HG02623 (cell line): Measurements from ENCODE around the gene SPINDOC.

Experiments used
- ATAC-seq: cut with Tn5 transposase; IDR thresholded peaks from one replicate; pipeline ENCODE4 v1.9.1; 2021; ENCODE audit warnings: moderate library complexity; ENCODE audit not compliant: unreplicated experiment

SPINDOC gene

GRCh38 chr11:63831326-63831725 is 18.1 kb downstream of the SPINDOC start:
- no peak for ATAC-seq

- ATAC-seq: no peak
These were observed 19.1 kb downstream of the SPINDOC start for GRCh38 chr11:63832336-63832735.

- ATAC-seq: no peak
These were observed 19.8 kb downstream of the SPINDOC start for GRCh38 chr11:63833048-63833447.

- no peak for ATAC-seq
These were observed 21.4 kb downstream of the SPINDOC start for GRCh38 chr11:63834535-63835157.

- no peak for ATAC-seq
These were observed 21.9 kb downstream of the SPINDOC start for GRCh38 chr11:63835158-63835545.

- ATAC-seq: no peak
These were observed 23.9 kb downstream of the SPINDOC start for GRCh38 chr11:63837027-63837688.

GRCh38 chr11:63837739-63838138 is 24.5 kb downstream of the SPINDOC start:
- no peak for ATAC-seq

GRCh38 chr11:63838150-63838677 is 25.0 kb downstream of the SPINDOC start:
- no peak for ATAC-seq

GRCh38 chr11:63838678-63839507 is 25.6 kb downstream of the SPINDOC start, which contains the start of gene MARK2:
MARK2 (plus strand) TSS chr11:63839110; CDS start chr11:63839507, 397 bp downstream.
- peak; percentile 71 for ATAC-seq

GRCh38 chr11:63839508-63840355 is 26.5 kb downstream of the SPINDOC start:
- no peak for ATAC-seq

- ATAC-seq: no peak
These were observed 27.3 kb downstream of the SPINDOC start for GRCh38 chr11:63840356-63841060.

- ATAC-seq: no peak
These were observed 28.3 kb downstream of the SPINDOC start for GRCh38 chr11:63841554-63841953.

GRCh38 chr11:63843041-63843440 is 29.8 kb downstream of the SPINDOC start:
- ATAC-seq: no peak

GRCh38 chr11:63844836-63845235 is 31.6 kb downstream of the SPINDOC start:
- no peak for ATAC-seq

- ATAC-seq: no peak
These were observed 32.0 kb downstream of the SPINDOC start for GRCh38 chr11:63845303-63845702.

- no peak for ATAC-seq
These were observed 32.7 kb downstream of the SPINDOC start for GRCh38 chr11:63845911-63846310.

GRCh38 chr11:63846897-63847296 is 33.6 kb downstream of the SPINDOC start:
- no peak for ATAC-seq

GRCh38 chr11:63847363-63847762 is 34.1 kb downstream of the SPINDOC start:
- ATAC-seq: no peak

GRCh38 chr11:63849691-63850090 is 36.4 kb downstream of the SPINDOC start:
- no peak for ATAC-seq

GRCh38 chr11:63850920-63851319 is 37.7 kb downstream of the SPINDOC start:
- no peak for ATAC-seq
